GM18508 (cell line): ENCODE results near the gene SLC25A26.

Experiments
- ATAC-seq: cut with Tn5 transposase; IDR thresholded peaks from one replicate; pipeline ENCODE4 v1.9.1; 2021; ENCODE audit warnings: moderate number of reproducible peaks; ENCODE audit not compliant: insufficient read depth, unreplicated experiment

The SLC25A26 gene

DNA sequence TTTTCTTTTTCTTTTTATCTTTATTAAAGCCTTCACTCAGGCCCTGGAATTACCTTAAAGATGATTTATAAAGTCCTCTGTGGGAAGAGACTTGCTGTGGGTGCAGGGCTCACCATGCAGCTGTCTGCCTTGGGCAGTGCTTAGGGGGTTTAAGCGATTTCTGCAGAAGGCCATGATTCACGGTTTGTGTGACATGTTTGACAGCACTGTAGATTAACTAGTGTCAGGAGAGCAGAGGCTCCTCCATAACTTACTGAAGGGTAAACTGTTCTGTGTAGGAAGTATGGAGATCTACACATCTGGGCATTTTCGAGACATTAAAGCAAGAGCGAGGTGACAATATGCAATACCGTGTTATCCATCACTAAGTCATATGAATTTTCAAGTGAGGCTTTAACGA is 142.3 kb downstream of the SLC25A26 start:
- no peak for ATAC-seq

DNA sequence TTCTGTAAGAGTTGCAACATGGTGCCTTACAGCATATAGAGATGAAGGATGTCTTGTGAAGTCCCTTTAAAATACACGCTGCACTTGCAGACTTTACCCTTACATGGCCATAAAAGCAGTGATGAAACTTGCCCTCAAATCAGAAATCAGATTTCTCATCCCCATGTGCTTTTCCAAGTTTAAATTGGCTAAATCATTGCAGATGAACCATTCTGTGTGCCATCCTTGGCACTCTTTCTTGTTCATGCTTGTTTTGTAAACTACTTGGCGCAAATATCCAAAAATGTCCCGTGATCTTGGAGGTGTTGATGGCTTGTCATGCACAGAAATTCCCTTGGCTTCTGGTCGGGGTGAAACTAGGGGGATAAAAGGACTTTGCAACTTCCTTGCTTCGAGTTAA is 144.3 kb downstream of the SLC25A26 start:
- no peak for ATAC-seq

DNA sequence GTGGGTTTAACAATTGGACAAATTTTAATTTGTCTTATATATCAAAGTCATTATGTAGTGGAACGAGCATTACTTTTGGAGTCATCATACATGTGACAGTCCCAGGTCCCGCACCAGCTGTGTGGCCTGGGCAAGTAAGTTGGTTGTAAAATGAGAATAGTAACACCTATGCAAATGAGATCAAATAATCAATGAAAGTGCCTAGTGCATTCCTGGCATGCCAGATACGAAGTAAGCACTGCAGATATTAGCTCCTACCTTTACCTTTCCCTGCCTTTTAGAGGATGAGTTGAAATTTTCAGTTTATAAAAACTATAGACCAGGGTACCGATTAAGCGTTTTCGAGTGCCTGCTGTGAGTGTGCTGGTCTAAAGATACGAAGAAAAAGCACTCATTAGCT is 145.9 kb downstream of the SLC25A26 start:
- no peak for ATAC-seq

DNA sequence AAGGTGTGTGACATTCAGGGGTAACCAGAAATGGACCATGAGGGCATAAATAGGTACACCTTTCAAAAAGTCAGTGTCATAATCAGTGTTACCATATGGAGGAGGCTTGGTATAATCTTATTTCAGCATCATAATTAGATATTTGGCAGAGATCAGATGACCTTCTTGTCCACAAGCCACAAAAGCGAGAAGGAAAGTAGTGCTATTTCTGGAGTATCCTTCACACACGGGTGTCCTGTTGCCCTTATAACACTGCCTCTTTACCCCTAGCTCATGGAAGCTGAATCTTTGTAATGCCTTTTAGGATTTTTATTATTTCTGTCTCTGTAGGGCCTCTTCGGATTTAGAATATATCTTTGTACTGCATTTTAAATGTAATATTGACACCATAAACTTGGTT is 147.2 kb downstream of the SLC25A26 start:
- ATAC-seq: no peak

DNA sequence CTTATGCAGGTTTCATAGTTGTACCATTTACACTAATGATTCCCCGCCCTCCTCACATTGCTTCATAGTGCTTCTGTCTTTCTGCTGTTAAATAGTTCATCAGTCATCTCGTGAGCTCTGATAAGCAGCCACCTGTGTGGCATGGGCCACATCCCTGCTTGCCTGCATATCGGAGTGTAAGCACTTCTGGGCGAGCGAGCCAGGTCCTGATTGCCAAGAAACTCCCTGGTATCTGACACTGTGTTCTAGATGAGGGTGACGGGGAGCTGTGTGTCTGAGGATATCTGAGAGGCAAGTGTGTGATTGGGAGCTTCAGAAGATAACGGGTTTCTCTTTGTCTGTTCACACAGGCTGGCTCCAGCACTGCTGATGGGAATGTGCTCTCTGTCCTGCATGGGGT is 149.4 kb downstream of the SLC25A26 start:
- ATAC-seq: no peak

DNA sequence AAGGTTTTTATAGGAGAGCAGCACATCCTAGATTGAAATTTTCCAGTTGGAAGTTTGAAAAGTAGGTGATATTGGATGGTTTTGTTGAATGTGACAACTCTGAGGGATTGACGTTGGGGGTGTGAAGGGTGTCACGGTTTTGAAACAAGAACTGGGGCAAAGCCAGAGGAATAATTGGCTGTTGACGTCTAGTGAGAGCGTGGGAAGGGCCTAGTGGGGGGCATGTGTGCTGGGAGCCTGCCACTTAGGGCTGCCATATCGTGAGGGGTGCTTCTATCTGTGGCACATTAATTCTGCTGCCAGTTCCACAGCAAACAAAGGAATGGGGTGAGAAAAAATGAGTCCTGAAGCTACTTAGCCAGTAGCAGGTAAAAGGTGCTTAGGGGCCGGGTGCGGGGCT is 150.6 kb downstream of the SLC25A26 start:
- ATAC-seq: no peak

DNA sequence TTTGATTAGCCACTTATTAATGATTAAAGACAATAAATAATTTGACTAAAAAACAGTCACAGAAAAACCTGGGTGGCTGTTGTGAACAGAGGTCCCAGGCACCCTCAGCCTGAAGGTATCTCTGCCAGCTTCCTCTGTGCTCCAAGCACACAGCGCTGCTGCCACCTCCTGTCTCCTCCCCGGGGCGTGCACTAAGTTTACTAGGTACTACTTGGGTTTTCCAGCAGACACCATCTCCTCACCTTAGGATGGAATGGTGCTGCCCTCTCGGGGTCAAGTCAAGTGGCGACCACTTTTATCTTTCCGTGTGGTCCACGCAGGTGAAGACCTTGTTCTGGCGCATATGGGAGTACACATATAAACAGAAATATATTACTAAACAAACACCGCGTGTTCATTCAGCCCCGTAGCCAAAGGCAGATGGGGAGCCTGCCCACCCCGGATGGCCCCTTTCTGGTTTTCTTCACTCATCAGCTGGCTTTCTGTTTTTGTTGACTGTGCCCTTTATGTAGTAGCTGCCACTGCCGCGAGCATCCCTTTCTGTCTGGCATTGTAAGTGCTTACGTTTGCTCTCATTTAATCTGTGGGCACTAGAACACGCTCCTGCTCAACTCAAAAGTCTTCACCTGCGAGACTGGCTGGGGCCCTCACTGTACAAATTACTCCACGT is 152.0 kb downstream of the SLC25A26 start:
- ATAC-seq: no peak

DNA sequence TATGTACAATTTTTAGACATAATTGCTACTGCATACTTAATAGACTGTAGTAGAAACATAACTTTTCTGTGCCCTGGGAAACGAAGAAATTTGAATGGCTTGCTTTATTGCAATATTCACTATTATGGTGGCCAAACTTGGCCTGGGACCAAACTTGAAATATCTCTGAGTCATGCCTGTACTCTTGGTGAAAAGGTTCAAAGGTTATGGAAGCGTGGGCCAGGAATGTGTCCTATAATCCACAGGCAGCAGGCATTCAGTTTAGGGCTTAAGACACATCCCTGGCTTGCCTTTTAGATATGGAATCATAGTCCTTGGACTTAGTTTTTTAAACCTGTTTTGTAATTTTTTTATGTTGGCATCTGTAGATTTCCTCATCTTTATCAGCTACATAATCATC is 155.8 kb downstream of the SLC25A26 start:
- no peak for ATAC-seq

DNA sequence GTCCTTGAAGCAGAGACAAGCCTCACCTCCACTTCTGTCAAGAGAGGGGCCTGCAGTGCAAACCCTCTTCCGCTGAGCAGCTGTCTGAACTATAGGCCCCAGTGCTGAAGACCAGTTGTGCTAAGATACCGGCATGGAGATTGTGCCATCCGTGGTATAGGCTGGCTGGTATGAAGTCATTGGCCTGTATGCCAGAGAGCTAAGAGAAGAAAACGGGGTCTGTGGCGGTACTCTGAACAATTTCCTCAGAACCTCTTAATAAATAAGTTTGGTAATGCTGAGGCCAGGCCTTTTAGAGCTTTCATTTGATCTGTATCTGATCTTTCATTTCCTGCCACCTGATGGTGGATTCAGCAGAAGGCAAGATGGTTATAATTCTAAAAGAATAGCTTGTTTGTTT is 157.0 kb downstream of the SLC25A26 start:
- no peak for ATAC-seq

DNA sequence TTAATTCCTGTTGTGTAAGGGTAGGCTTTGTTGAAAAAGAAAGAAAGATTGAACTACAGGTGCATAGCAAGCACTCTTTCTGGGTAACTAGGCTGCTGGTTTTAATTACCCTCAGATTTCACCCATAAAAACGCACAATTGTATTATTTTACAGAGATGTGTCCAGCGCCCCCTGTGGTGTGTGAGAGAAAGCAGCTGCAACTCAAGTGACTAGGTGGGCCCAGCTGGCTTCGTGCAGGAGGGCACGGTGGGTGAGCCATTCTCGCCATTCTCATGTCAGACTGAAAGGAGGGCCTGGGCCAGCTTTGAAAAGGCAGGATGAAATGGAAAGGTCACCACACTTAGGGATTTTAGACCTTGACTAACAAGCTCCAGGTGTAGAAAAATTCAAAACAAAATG is 157.5 kb downstream of the SLC25A26 start:
- ATAC-seq: no peak

DNA sequence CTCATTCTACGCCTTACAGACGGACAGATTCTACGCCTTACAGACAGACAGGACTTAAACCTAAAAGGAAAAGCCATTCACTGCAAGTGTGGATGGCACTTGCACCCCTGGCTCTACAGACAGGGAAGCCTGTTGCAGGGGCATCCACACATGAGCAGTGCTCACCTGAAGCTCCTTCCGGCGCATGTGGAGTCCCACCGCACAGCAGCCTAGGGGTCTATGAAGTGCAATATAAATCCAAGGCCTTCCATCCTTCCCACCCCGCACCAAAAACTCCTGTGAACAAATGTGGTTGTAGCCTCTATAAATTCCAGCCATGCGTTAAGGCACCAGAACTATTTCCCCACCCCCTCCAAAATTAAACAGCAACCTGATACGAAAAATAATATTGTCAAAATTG is 158.8 kb downstream of the SLC25A26 start:
- no peak for ATAC-seq

DNA sequence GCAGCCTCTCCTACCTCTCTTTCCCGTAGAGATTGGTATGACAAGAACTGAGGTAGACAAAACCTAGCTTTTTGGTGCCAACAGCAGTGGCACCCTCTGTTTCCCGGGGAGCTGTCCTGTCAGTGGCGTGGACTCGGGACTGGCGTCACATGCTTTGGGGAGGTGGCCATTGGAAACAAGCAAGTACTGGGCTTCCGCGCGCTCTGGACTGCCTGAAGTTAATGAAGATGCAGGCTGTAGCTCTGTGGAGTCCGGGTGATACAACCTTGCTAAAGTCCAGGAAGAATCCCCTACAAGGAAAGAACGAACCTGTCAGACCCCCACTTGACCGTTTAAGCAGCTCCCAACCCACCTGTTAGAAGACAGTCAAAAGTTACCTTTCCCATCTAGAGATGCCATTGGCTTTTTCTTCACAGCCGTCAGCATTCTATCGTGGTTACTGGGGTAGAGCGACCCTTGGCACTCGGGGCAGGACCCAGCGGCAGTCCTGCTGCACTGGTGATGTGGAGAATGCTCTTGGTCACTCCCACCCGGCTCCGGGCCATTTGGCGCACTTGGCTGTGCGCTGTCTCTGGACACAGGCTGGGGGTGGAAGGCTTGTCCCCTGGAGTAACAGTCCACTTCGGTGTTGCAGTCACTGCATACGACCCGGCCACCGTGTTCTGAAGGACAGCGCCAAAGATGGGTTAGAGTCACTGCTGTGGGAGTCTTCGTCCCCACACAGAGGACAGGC is 159.6 kb downstream of the SLC25A26 start:
- no peak for ATAC-seq

DNA sequence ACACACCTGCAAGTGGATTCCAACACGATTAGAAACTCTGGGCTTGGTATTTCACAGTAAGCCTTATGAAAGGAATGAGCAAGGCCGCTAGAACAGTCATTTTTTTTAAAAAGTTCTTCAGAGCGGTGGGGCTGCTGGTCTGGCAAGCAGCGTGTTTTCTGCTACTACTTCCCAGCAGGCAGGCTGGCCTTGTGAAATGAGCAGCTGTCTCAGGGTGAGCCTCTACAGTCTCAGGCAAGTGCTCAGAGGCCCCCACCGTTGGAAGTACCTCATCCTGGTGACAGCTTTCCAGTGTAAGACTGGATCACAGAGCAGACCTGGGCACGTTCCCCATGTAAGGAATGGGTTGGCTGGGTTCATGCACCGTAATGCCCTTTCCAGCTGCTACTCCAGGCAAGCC is 160.8 kb downstream of the SLC25A26 start:
- no peak for ATAC-seq

DNA sequence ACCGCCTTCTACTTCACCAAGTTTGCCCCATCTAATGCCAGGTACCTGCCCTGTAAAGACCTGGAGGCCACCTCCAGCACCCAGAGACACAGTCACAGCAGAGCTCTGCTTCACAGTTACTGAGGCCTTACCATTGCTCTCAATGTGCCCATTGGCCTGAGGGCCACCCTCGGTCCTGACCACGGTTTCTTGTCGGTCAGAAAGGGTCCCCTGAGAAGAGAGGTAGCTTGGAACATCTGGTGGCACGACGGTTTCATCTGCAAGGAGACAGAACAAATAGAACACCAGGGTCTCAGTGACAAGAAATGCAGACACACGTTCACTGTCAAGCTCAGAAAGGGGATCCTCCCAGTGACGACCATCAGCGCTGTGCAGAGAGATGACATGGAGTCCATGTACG is 161.3 kb downstream of the SLC25A26 start:
- no peak for ATAC-seq

DNA sequence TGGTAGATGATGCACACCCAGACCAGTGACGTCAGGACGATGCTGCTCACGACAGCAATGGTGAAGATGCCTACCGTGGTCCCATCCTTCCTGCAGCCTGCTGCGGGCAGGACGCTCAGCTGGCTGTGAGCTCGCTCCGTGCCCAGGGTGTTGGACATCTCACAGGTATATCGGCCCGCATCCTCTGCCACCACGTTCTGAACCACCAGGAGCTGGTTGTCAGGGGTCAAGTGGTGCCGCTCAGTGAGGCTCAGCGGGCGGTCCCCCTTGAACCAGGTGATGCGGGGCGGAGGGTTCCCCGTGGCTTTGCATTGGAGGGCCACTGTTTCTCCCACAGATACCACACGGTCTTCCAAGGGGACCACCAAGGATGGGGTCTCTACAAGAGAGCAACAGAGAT is 162.2 kb downstream of the SLC25A26 start:
- ATAC-seq: no peak

DNA sequence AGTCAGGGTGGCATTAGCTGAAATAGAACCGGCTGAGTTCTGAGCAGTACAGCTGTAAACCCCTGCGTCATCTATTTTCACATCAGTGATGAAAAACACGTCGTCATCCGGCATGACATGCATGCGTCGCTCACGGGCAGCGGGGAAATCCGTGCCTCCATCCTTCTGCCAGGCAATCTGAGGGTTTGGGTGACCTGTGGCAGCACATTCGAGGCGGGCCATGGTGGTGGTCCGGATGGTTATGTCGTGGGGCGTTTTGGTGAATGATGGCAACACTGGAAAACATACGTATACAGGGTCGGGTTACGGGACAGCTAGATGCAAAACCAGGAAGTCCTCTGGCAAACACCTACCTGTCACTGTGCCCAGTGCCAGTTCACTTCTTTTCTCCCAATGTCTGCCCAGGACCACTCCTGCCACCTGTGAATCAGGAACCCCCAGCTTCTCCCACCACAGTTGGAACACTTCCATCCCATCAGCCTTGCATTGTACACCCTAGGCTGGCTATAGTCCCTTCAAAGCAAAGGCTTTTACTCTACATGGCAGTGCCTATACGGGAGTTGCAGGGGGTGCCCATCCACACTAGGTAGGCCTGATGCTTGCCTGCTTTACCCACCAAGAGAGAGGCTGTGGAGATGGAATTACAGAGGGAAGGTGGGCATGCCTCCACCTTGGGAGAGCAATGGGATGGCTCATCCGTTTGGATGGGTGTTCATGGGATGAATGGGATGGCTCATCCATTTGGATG is 163.4 kb downstream of the SLC25A26 start:
- no peak for ATAC-seq

DNA sequence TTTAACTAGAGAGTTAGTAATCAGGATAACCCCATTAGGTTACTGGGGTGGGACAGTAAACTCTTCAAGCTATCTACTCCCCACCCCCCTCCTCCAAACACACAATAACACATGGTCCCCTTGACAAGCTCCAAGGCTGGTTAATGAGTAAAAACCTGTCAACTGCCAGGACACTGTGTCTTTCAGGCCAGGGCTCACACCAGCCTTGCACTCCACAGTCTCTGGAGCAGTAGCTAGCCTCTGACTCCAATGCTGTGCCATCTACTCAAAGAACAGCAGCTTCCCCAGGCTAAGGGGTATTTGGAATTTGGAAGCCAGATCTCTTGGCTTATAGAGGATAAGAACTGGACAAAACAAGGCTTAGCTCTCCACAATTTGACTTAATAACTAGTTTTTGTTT is 164.3 kb downstream of the SLC25A26 start:
- ATAC-seq: no peak

DNA sequence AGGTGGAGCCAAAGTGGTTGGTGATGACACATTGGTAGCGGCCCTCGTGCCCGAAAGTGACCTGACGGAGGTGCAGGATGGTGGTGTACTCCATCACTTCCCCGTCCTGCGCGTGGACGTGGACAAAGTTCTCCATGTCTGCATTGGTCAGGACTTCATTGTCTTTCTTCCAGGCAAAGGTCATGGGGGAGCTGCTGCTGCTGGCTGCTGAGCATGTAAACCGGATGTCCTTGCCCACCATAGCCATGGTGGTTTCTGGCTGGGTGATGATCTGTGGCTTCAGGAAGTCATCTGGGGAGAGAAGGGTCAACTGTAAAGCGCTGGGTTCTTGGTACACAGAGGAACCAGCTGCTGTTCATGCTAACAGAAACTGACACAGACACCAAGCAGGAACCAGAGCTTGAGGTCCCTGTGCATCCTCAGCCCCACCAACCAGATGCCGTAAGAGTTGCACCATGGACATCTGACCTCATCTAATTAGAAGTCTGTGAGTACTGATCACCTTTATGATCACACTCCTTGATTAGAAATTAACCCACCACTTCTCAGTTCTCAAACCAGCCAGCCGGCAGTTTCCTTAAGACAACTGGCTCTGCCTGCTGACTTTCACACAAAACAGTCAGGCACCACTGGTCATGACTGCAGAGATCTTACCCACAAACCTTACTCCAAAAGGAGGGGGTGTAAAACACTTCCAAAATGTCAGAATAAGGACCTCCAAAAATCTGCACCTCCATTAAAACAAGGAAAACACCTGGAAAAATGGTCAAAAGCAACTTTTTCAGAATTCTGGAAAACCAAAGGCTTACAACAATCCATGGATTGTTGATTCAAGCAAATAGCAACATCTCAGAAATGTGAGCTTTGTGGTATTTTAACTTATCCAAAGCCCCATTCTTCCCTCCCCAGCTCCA is 165.5 kb downstream of the SLC25A26 start:
- peak; percentile 88 for ATAC-seq

DNA sequence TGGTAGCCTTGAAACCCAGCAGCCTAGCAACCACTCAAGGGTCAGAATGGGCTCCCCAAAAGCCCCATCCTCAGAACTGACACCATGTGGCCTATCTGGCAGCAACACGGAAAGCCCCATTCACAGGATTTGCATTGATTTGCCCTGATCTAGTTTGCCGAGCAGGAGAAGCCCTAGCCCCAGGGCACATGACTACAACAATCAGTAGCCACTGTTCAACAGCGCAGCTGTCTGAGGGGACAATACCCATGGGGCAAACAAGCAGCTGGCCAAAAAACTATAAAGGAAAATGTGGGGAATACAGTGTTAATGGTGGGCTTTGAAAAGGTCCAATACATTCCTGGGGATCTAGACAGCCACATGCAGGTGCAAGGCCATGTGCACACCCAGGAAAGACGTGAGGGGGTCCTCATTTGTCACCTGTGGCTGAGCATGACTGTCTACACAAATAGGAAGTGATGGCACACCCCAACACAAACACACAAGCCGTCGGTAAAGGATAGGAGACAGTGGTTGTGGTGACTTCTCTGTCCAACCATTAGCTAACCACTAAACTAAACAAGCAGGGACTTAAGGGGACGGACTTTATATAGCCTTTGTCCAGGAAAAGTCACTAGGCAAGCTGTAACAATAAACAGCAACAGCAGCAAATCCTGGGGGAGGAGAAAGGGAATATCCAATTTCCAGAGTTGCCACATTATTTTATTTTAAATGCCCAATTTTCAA is 166.3 kb downstream of the SLC25A26 start:
- peak; percentile 31 for ATAC-seq

DNA sequence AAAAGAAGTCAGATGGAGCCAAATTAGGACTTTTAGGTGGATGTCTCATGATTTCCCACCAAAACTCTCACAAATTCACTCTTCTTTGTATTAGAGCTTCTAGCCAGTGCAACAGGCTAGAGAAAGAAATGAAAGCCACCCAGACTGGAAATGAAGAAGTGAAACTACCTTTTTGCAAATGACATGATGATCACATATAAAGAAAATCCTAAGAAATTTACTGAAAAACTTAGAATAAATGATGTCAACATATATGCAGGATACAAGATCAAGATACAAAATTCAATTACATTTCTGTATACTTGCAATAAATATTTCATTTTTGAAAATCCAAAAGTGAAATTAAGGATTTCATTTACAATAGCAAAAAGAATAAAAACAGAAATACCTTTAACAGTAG is 169.2 kb downstream of the SLC25A26 start:
- no peak for ATAC-seq
